GM23338 (cell line): Measurements from ENCODE around the gene TP53BP1. TPM values are rescaled to one million over a fixed set of nuclear protein-coding genes. Genes with fewer than 3 reads are reported as not detected.
"Not testable (repeated sequence)": the region's sequence is repeated elsewhere in the genome, so short reads cannot be mapped to it uniquely, and the experiment has no call there.

Experiments
- ATAC-seq: fragments of 200-7000 bp; cut with Tn5 transposase; 3 replicates; pipeline ENCODE4 v1.9.1; 2020
- DNase-seq: peaks from one replicate; pipeline ENCODE4 v3.0.0-alpha.2; 2015; ENCODE audit warnings: low spot score
- H2AFZ ChIP-seq: fragments of 200-600 bp; sonication (generic); 2 replicates; pipeline ENCODE4 v1.8.0; 2016; ENCODE audit warnings: antibody characterized with exemption, mild to moderate bottlenecking, moderate library complexity
- H3F3A ChIP-seq: fragments of 200-600 bp; sonication (generic); replicated peaks from 2 replicates; pipeline ENCODE4 v1.8.0; 2017; ENCODE audit warnings: antibody characterized with exemption, mixed run types, low read depth
- H3K27ac ChIP-seq: fragments of 200-600 bp; sonication (generic); 2 replicates; pipeline ENCODE4 v1.6.1; 2016; ENCODE audit warnings: low read depth
- H3K27me3 ChIP-seq: fragments of 200-600 bp; sonication (generic); 2 replicates; pipeline ENCODE4 v1.8.0; 2016; ENCODE audit warnings: mild to moderate bottlenecking, mixed run types, moderate library complexity; ENCODE audit not compliant: insufficient read depth
- H3K36me3 ChIP-seq: fragments of 200-600 bp; sonication (generic); 2 replicates; pipeline ENCODE4 v1.8.0; 2016; ENCODE audit warnings: mild to moderate bottlenecking; ENCODE audit not compliant: insufficient read depth
- H3K4me1 ChIP-seq: fragments of 200-600 bp; sonication (generic); 2 replicates; pipeline ENCODE4 v1.8.0; 2016; ENCODE audit warnings: mild to moderate bottlenecking, moderate library complexity; ENCODE audit not compliant: insufficient read depth
- H3K4me2 ChIP-seq: fragments of 200-600 bp; sonication (generic); 2 replicates; pipeline ENCODE4 v1.7.1; 2017; ENCODE audit warnings: mixed run types
- H3K4me3 ChIP-seq: fragments of 200-600 bp; sonication (generic); 2 replicates; pipeline ENCODE4 v1.6.1; 2016; ENCODE audit warnings: mixed run types
- H3K79me2 ChIP-seq: fragments of 200-600 bp; sonication (generic); replicated peaks from 2 replicates; pipeline ENCODE4 v1.8.0; 2017; ENCODE audit warnings: mild to moderate bottlenecking; ENCODE audit not compliant: insufficient read depth
- H3K9me2 ChIP-seq: fragments of 200-600 bp; sonication (generic); 2 replicates; pipeline ENCODE4 v1.8.0; 2017; ENCODE audit not compliant: insufficient read depth
- H4K20me1 ChIP-seq: fragments of 200-600 bp; sonication (generic); replicated peaks from 2 replicates; pipeline ENCODE4 v1.8.0; 2017; ENCODE audit warnings: mild to moderate bottlenecking; ENCODE audit not compliant: insufficient read depth
- H3K27ac Mint-ChIP-seq: 2 replicates; pipeline ENCODE4 v1.8.0; 2020; ENCODE audit warnings: inconsistent platforms, mild to moderate bottlenecking, moderate library complexity, mixed read lengths
- H3K27me3 Mint-ChIP-seq: 3 replicates; pipeline ENCODE4 v1.8.0; 2022; ENCODE audit warnings: low read depth, mild to moderate bottlenecking, moderate library complexity, mixed read lengths, inconsistent platforms; ENCODE audit not compliant: insufficient read depth, poor library complexity
- H3K36me3 Mint-ChIP-seq: 3 replicates; pipeline ENCODE4 v1.8.0; 2021; ENCODE audit warnings: low read depth, mild to moderate bottlenecking, inconsistent platforms, moderate library complexity, mixed read lengths
- H3K4me1 Mint-ChIP-seq: 3 replicates; pipeline ENCODE4 v1.8.0; 2020; ENCODE audit warnings: mild to moderate bottlenecking, inconsistent platforms, mixed read lengths
- H3K4me3 Mint-ChIP-seq: 3 replicates; pipeline ENCODE4 v1.8.0; 2021; ENCODE audit warnings: moderate library complexity, mild to moderate bottlenecking, inconsistent platforms, mixed read lengths
- H3K9me3 Mint-ChIP-seq: 3 replicates; pipeline ENCODE4 v1.8.0; 2020; ENCODE audit warnings: moderate library complexity, mild to moderate bottlenecking, inconsistent platforms, mixed read lengths
- EZH2phosphoT487 ChIP-seq: fragments of 200-600 bp; sonication (generic); IDR thresholded peaks from one replicate; pipeline ENCODE4 v1.8.1; 2018; ENCODE audit warnings: antibody characterized with exemption; ENCODE audit not compliant: unreplicated experiment
- REST ChIP-seq: IDR thresholded peaks from one replicate; pipeline ENCODE4 v1.6.1; 2018; ENCODE audit warnings: antibody characterized with exemption; ENCODE audit not compliant: unreplicated experiment
- ZNF114 ChIP-seq: fragments of 250-450 bp; sonication (Bioruptor Pico); IDR thresholded peaks from 2 replicates; pipeline ENCODE4 v1.5.0; 2020; ENCODE audit warnings: mild to moderate bottlenecking, moderate library complexity
- polyA plus RNA-seq: library from polyadenylated mRNA; unstranded; fragments of >200 nt; fragmentation: Nextera tagmentation; extraction: Ambion mirVana; gene quantifications from 2 replicates; pipeline ENCODE4 v1.2.1, GENCODE V29; 2016
- total RNA-seq: library from RNA; depleted of rRNA; stranded (reverse); fragments of >200 nt; shearing (Covaris generic); gene quantifications from 2 replicates; pipeline ENCODE4 v1.2.3, GENCODE V29; 2014
- TF ChIP-seq, protein P1 (sequence below): fragments of 250-450 bp; sonication (Bioruptor Pico); IDR thresholded peaks from 2 replicates; pipeline ENCODE4 v1.5.0; 2020; ENCODE audit warnings: mild to moderate bottlenecking, moderate library complexity

Gene TP53BP1
- total and polyA plus RNA-seq, 2 experiments from 2014 or later: 17.7 to 81.3 TPM

GRCh38 chr15:43402255-43402654 is 90.7 kb downstream of the TP53BP1 start (continued):
- TF ChIP-seq REST (no peak), ZNF114 (CRISPR knock-in tag) (no peak), EZH2phosphoT487 (no peak)
- TF ChIP-seq, protein P1, sequence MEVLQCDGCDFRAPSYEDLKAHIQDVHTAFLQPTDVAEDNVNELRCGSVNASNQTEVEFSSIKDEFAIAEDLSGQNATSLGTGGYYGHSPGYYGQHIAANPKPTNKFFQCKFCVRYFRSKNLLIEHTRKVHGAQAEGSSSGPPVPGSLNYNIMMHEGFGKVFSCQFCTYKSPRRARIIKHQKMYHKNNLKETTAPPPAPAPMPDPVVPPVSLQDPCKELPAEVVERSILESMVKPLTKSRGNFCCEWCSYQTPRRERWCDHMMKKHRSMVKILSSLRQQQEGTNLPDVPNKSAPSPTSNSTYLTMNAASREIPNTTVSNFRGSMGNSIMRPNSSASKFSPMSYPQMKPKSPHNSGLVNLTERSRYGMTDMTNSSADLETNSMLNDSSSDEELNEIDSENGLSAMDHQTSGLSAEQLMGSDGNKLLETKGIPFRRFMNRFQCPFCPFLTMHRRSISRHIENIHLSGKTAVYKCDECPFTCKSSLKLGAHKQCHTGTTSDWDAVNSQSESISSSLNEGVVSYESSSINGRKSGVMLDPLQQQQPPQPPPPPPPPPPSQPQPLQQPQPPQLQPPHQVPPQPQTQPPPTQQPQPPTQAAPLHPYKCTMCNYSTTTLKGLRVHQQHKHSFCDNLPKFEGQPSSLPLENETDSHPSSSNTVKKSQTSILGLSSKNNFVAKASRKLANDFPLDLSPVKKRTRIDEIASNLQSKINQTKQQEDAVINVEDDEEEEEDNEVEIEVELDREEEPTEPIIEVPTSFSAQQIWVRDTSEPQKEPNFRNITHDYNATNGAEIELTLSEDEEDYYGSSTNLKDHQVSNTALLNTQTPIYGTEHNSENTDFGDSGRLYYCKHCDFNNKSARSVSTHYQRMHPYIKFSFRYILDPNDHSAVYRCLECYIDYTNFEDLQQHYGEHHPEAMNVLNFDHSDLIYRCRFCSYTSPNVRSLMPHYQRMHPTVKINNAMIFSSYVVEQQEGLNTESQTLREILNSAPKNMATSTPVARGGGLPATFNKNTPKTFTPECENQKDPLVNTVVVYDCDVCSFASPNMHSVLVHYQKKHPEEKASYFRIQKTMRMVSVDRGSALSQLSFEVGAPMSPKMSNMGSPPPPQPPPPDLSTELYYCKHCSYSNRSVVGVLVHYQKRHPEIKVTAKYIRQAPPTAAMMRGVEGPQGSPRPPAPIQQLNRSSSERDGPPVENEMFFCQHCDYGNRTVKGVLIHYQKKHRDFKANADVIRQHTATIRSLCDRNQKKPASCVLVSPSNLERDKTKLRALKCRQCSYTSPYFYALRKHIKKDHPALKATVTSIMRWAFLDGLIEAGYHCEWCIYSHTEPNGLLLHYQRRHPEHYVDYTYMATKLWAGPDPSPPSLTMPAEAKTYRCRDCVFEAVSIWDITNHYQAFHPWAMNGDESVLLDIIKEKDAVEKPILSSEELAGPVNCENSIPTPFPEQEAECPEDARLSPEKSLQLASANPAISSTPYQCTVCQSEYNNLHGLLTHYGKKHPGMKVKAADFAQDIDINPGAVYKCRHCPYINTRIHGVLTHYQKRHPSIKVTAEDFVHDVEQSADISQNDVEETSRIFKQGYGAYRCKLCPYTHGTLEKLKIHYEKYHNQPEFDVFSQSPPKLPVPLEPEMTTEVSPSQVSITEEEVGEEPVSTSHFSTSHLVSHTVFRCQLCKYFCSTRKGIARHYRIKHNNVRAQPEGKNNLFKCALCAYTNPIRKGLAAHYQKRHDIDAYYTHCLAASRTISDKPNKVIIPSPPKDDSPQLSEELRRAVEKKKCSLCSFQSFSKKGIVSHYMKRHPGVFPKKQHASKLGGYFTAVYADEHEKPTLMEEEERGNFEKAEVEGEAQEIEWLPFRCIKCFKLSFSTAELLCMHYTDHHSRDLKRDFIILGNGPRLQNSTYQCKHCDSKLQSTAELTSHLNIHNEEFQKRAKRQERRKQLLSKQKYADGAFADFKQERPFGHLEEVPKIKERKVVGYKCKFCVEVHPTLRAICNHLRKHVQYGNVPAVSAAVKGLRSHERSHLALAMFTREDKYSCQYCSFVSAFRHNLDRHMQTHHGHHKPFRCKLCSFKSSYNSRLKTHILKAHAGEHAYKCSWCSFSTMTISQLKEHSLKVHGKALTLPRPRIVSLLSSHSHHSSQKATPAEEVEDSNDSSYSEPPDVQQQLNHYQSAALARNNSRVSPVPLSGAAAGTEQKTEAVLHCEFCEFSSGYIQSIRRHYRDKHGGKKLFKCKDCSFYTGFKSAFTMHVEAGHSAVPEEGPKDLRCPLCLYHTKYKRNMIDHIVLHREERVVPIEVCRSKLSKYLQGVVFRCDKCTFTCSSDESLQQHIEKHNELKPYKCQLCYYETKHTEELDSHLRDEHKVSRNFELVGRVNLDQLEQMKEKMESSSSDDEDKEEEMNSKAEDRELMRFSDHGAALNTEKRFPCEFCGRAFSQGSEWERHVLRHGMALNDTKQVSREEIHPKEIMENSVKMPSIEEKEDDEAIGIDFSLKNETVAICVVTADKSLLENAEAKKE (CRISPR knock-in tag): no peak

DNA sequence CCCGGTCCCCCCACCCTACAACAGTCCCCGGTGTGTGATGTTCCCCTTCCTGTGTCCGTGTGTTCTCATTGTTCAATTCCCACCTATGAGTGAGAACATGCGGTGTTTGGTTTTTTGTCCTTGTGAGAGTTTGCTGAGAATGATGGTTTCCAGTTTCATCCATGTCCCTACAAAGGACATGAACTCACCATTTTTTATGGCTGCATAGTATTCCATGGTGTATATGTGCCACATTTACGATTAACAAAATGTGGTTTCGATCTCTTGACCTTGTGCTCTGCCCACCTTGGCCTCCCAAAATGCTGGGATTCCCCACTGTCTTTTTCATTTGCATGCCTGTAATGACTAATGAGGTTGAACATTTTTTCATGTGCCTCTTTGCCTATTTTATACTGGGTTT is 99.4 kb downstream of the TP53BP1 start:
- H3K4me1 ChIP-seq, ATAC-seq, H3K9me2 ChIP-seq, H3K27ac ChIP-seq, H3K79me2 ChIP-seq, H2AFZ ChIP-seq, H3K4me3 ChIP-seq, DNase-seq, H3K9me3 Mint-ChIP-seq, H4K20me1 ChIP-seq, H3F3A ChIP-seq, H3K27me3 ChIP-seq, H3K4me1 Mint-ChIP-seq, H3K27me3 Mint-ChIP-seq, H3K4me2 ChIP-seq, H3K4me3 Mint-ChIP-seq, H3K27ac Mint-ChIP-seq: not testable (repeated sequence)
- H3K36me3 ChIP-seq: peaks cover 23% of the 10 kb centered on the region
- H3K36me3 Mint-ChIP-seq: peaks cover 33% of the 10 kb centered on the region
